ENCODE data around the gene PCDHGA6. TPM values are rescaled to one million over a fixed set of nuclear protein-coding genes. Genes with fewer than 3 reads are reported as not detected.

Gene PCDHGA6
- total RNA-seq, 1 donor from 2014 or later = 3.1 TPM

DNA sequence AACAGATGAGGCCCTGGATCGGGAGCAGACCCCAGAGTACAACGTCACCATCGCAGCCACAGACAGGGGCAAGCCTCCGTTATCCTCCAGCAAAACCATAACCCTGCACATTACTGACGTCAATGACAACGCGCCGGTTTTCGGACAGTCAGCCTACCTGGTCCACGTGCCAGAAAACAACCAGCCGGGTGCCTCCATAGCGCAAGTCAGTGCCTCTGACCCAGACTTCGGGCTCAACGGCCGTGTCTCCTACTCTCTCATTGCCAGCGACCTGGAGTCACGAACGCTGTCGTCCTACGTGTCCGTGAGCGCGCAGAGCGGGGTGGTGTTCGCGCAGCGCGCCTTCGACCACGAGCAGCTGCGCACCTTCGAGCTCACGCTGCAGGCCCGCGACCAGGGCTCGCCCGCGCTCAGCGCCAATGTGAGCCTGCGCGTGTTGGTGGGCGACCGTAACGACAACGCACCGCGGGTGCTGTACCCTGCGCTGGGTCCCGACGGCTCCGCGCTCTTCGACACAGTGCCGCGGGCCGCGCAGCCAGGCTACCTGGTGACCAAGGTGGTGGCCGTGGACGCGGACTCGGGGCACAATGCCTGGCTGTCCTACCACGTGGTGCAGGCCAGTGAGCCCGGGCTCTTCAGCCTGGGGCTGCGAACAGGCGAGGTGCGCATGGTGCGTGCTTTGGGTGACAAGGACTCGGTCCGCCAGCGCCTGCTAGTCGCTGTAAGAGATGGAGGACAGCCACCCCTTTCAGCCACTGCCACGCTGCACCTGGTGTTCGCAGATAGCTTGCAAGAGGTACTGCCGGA lies 45.6 kb downstream of the PCDHGA6 start:
- DNase-seq (ENCODE audit: low spot score) = no peak

DNA sequence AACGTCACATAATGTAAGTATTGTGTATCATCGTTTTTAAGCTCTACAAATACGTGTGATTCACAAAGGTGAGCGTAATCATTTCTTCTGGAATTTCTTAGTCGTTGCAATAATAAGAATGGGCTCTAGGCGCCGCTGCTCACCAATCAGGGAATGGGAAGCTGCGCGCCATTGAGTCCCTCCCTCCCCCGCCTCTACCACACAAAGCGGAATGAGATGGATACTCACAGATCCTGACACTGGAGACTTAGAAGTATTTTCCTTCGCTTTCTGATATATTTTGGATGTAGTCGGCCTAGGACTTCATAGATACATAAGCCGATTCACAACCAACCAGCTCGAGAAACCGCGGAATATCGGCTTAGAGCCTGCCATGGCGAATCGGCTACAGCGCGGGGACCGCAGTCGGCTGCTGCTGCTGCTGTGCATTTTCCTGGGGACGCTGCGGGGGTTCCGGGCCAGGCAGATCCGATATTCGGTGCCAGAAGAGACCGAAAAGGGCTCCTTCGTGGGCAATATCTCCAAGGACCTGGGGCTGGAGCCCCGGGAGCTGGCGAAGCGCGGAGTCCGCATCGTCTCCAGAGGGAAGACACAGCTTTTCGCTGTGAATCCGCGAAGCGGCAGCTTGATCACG lies 47.3 kb downstream of the PCDHGA6 start, which contains the start of gene PCDHGA11:
Gene PCDHGA11, plus strand, starts transcription at position 197 of the 634 bp plus-strand sequence. Its CDS starts 177 bp downstream, at position 374.
- DNase-seq (ENCODE audit: low spot score) = no peak

DNA sequence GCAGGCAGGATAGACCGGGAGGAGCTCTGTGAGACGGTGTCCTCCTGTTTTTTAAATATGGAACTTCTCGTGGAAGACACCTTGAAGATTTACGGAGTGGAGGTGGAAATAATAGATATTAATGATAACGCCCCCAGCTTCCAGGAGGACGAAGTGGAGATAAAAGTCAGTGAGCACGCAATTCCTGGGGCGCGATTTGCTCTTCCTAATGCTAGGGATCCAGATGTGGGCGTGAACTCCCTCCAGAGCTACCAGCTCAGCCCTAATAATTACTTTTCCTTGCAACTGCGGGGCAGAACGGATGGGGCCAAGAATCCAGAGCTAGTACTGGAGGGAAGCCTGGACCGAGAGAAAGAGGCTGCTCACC lies 47.8 kb downstream of the PCDHGA6 start:
- no peak for DNase-seq (ENCODE audit: low spot score)

DNA sequence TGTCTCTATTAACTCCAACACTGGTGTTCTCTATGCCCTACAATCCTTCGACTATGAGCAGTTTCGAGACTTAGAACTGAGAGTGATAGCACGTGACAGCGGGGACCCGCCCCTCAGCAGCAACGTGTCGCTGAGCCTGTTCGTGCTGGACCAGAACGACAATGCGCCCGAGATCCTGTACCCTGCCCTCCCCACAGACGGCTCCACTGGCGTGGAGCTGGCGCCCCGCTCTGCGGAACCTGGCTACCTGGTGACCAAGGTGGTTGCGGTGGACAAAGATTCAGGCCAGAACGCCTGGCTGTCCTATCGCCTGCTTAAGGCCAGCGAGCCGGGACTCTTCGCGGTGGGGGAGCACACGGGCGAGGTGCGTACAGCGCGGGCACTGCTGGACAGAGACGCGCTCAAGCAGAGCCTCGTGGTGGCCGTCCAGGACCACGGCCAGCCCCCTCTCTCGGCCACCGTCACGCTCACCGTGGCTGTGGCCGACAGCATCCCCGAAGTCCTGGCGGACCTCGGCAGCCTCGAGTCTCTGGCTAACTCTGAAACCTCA lies 49.1 kb downstream of the PCDHGA6 start:
- DNase-seq (ENCODE audit: low spot score) = no peak

DNA sequence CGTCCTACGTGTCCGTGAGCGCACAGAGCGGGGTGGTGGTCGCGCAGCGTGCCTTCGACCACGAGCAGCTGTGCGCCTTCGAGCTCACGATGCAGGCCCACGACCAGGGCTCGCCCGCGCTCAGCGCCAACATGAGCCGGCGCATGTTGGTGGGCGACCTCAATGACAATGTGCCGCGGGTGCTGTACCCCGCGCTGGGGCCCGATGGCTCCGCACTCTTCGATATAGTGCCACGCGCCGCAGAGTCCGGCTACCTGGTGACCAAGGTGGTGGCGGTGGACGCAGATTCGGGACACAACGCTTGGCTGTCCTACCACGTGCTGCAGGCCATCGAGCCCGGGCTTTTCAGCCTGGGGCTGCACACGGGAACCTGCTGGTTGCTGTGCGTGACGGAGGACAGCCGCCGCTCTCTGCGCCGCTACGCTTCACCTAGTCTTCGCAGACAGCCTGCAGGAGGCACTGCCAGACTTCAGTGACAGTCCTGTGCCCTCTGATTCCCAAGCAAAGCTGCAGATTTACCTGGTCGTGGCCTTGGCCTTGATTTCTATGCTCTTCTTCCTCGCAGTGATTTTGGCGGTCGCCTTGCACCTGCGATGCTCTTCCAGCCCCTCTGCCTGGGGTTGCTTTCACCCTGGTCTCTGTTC lies 54.2 kb downstream of the PCDHGA6 start:
- no peak for DNase-seq (ENCODE audit: low spot score)

Other genes starting within 250 kb of the PCDHGA6 start
- 1.5 TPM for gene PCDHB5, start 238.7 kb upstream of the PCDHGA6 start, total RNA-seq
- 0.48 TPM for gene PCDHB6, start 223.8 kb upstream of the PCDHGA6 start, total RNA-seq
- 1.6 TPM for gene PCDHB7, start 201.2 kb upstream of the PCDHGA6 start, total RNA-seq
- 2.4 TPM for gene PCDHB8, start 196.1 kb upstream of the PCDHGA6 start, total RNA-seq
- gene PCDHB16, start 191.5 kb upstream of the PCDHGA6 start, total RNA-seq = 1.6 TPM
- gene PCDHB9, start 186.7 kb upstream of the PCDHGA6 start, total RNA-seq = 1.0 TPM
- gene PCDHB10, start 181.5 kb upstream of the PCDHGA6 start, total RNA-seq = 1.4 TPM
- 2.0 TPM for gene PCDHB11, start 174.3 kb upstream of the PCDHGA6 start, total RNA-seq
- 3.3 TPM for gene PCDHB12, start 165.2 kb upstream of the PCDHGA6 start, total RNA-seq
- gene PCDHB13, start 160.0 kb upstream of the PCDHGA6 start, total RNA-seq = 2.8 TPM
- gene PCDHB14, start 150.5 kb upstream of the PCDHGA6 start, total RNA-seq = 1.9 TPM
- 3.4 TPM for gene PCDHB15, start 128.5 kb upstream of the PCDHGA6 start, total RNA-seq
- 0.61 TPM for gene SLC25A2, start 69.8 kb upstream of the PCDHGA6 start, total RNA-seq
- gene TAF7, start 53.1 kb upstream of the PCDHGA6 start, total RNA-seq = 53.9 TPM
- 0.48 TPM for gene PCDHGA1, start 43.4 kb upstream of the PCDHGA6 start, total RNA-seq
- 3.7 TPM for gene PCDHGA2, start 35.1 kb upstream of the PCDHGA6 start, total RNA-seq
- gene PCDHGA3, start 30.1 kb upstream of the PCDHGA6 start, total RNA-seq = 2.2 TPM
- 1.3 TPM for gene PCDHGB1, start 23.8 kb upstream of the PCDHGA6 start, total RNA-seq
- gene PCDHGA4, start 18.9 kb upstream of the PCDHGA6 start, total RNA-seq = 4.7 TPM
- 3.1 TPM for gene PCDHGB2, start 13.9 kb upstream of the PCDHGA6 start, total RNA-seq
- gene PCDHGA5, start 9.7 kb upstream of the PCDHGA6 start, total RNA-seq = 2.7 TPM
- 2.7 TPM for gene PCDHGB3, start 3.6 kb upstream of the PCDHGA6 start, total RNA-seq
- 1.9 TPM for gene PCDHGA7, start 8.9 kb downstream of the PCDHGA6 start, total RNA-seq
- gene PCDHGB4, start 13.8 kb downstream of the PCDHGA6 start, total RNA-seq = 3.2 TPM
- 0.87 TPM for gene PCDHGA8, start 18.7 kb downstream of the PCDHGA6 start, total RNA-seq
- gene PCDHGB5, start 24.1 kb downstream of the PCDHGA6 start, total RNA-seq = 5.9 TPM
- gene PCDHGA9, start 28.9 kb downstream of the PCDHGA6 start, total RNA-seq = 3.9 TPM
- gene PCDHGB6, start 34.1 kb downstream of the PCDHGA6 start, total RNA-seq = 5.3 TPM
- gene PCDHGA10, start 39.1 kb downstream of the PCDHGA6 start, total RNA-seq = 4.2 TPM
- 8.1 TPM for gene PCDHGB7, start 43.8 kb downstream of the PCDHGA6 start, total RNA-seq
- 3.1 TPM for gene PCDHGA11, start 47.2 kb downstream of the PCDHGA6 start, total RNA-seq
- gene PCDHGA12, start 56.6 kb downstream of the PCDHGA6 start, total RNA-seq = 4.6 TPM
- 46.8 TPM for gene PCDHGC3, start 102.1 kb downstream of the PCDHGA6 start, total RNA-seq
- 1.7 TPM for gene PCDHGC4, start 111.1 kb downstream of the PCDHGA6 start, total RNA-seq
- gene PCDHGC5, start 115.2 kb downstream of the PCDHGA6 start, total RNA-seq = 1.1 TPM
- 49.5 TPM for gene DIAPH1, start 245.1 kb downstream of the PCDHGA6 start, total RNA-seq

All from mesenteric fat pad (tissue), 1 donor.